Osteocyte (in vitro differentiated cells): Measurements from ENCODE around the gene ASNSD1. TPM values are rescaled to one million over a fixed set of nuclear protein-coding genes. Genes with fewer than 3 reads are reported as not detected.
A peak's percentile ranks its signal among the peaks of the same experiment; 100 is the strongest.
"Not testable (repeated sequence)": the region's sequence is repeated elsewhere in the genome, so short reads cannot be mapped to it uniquely, and the experiment has no call there.

Experiments
- DNase-seq: peaks from one replicate; pipeline ENCODE4 v3.0.0; 2021; ENCODE audit warnings: mixed read lengths; ENCODE audit not compliant: unreplicated experiment; ENCODE audit errors: extremely low spot score
- H3K27ac Mint-ChIP-seq: one replicate; pipeline ENCODE4 v1.8.0; 2021; ENCODE audit warnings: mild to moderate bottlenecking, mixed read lengths; ENCODE audit not compliant: unreplicated experiment
- H3K27me3 Mint-ChIP-seq: one replicate; pipeline ENCODE4 v1.8.0; 2021; ENCODE audit warnings: mixed read lengths; ENCODE audit not compliant: unreplicated experiment
- H3K36me3 Mint-ChIP-seq: one replicate; pipeline ENCODE4 v1.8.0; 2021; ENCODE audit warnings: mixed read lengths; ENCODE audit not compliant: unreplicated experiment
- H3K4me1 Mint-ChIP-seq: one replicate; pipeline ENCODE4 v1.8.0; 2021; ENCODE audit warnings: mixed read lengths; ENCODE audit not compliant: unreplicated experiment
- H3K4me3 Mint-ChIP-seq: one replicate; pipeline ENCODE4 v1.8.0; 2021; ENCODE audit warnings: mild to moderate bottlenecking, moderate library complexity, mixed read lengths; ENCODE audit not compliant: unreplicated experiment
- H3K9me3 Mint-ChIP-seq: one replicate; pipeline ENCODE4 v1.8.0; 2021; ENCODE audit warnings: mixed read lengths; ENCODE audit not compliant: unreplicated experiment
- total RNA-seq: library from RNA; stranded (reverse); gene quantifications from 2 replicates; pipeline ENCODE4 v1.2.1, GENCODE V29; 2021
- TF ChIP-seq, protein P1 (sequence below): fragments of 200-600 bp; sonication (generic); IDR thresholded peaks from 2 replicates; pipeline ENCODE4 v1.5.0; 2021; ENCODE audit warnings: antibody characterized with exemption, mild to moderate bottlenecking, moderate library complexity

The ASNSD1 gene
- total RNA-seq, 1 donor from 2014 or later, result 46.0 TPM

- no peaks in the 10 kb centered on the region for H3K9me3 Mint-ChIP-seq
- peaks cover 17% of the 10 kb centered on the region for H3K36me3 Mint-ChIP-seq
- no peak overlapping the region for H3K4me3 Mint-ChIP-seq
- H3K27me3 Mint-ChIP-seq, result peaks cover 6% of the 10 kb centered on the region
- peaks cover 12% of the 10 kb centered on the region for H3K4me1 Mint-ChIP-seq
- H3K27ac Mint-ChIP-seq, result no peak overlapping the region
- DNase-seq, result no peak
- TF ChIP-seq, protein P1, sequence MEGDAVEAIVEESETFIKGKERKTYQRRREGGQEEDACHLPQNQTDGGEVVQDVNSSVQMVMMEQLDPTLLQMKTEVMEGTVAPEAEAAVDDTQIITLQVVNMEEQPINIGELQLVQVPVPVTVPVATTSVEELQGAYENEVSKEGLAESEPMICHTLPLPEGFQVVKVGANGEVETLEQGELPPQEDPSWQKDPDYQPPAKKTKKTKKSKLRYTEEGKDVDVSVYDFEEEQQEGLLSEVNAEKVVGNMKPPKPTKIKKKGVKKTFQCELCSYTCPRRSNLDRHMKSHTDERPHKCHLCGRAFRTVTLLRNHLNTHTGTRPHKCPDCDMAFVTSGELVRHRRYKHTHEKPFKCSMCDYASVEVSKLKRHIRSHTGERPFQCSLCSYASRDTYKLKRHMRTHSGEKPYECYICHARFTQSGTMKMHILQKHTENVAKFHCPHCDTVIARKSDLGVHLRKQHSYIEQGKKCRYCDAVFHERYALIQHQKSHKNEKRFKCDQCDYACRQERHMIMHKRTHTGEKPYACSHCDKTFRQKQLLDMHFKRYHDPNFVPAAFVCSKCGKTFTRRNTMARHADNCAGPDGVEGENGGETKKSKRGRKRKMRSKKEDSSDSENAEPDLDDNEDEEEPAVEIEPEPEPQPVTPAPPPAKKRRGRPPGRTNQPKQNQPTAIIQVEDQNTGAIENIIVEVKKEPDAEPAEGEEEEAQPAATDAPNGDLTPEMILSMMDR, result no peak
Observed at GRCh38 chr2:189662669-189663226, 1.5 kb downstream of the ASNSD1 start.

DNA sequence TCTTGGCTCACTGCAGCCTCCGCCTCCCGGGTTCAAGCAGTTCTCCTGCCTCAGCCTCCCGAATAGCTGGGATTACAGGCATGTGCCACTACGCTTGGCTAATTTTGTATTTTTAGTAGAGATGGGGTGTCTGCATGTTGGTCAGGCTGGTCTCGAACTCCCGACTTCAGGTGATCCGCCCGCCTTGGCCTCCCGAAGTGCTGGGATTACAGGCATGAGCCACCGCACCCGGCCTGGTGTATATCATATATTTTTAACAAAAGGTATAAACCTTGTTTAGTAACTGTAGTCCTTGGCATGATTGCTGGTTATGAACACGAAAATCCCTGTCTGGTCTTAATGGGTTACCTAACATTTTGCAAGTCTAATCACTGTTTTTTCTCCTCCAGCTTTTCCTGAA lies 2.1 kb downstream of the ASNSD1 start:
- H3K9me3 Mint-ChIP-seq, result not testable (repeated sequence)
- Mint-ChIP-seq H3K36me3 (peaks cover 18% of the 10 kb centered on the region), H3K4me1 (peaks cover 12% of the 10 kb centered on the region)

GRCh38 chr2:189669913-189670312 lies 8.7 kb downstream of the ASNSD1 start:
- peaks cover 43% of the 10 kb centered on the region for H3K36me3 Mint-ChIP-seq
- no peaks in the 10 kb centered on the region for H3K27me3 Mint-ChIP-seq
- DNase-seq, result no peak
- no peak overlapping the region for H3K27ac Mint-ChIP-seq
- no peak overlapping the region for H3K4me3 Mint-ChIP-seq
- peaks cover 15% of the 10 kb centered on the region for H3K4me1 Mint-ChIP-seq
- H3K9me3 Mint-ChIP-seq, result no peaks in the 10 kb centered on the region
- TF ChIP-seq, protein P1, result no peak

More for the DNA sequence above, 2.1 kb downstream of the ASNSD1 start:
- not testable (repeated sequence) for DNase-seq, H3K27ac Mint-ChIP-seq, H3K4me3 Mint-ChIP-seq, H3K27me3 Mint-ChIP-seq

DNA sequence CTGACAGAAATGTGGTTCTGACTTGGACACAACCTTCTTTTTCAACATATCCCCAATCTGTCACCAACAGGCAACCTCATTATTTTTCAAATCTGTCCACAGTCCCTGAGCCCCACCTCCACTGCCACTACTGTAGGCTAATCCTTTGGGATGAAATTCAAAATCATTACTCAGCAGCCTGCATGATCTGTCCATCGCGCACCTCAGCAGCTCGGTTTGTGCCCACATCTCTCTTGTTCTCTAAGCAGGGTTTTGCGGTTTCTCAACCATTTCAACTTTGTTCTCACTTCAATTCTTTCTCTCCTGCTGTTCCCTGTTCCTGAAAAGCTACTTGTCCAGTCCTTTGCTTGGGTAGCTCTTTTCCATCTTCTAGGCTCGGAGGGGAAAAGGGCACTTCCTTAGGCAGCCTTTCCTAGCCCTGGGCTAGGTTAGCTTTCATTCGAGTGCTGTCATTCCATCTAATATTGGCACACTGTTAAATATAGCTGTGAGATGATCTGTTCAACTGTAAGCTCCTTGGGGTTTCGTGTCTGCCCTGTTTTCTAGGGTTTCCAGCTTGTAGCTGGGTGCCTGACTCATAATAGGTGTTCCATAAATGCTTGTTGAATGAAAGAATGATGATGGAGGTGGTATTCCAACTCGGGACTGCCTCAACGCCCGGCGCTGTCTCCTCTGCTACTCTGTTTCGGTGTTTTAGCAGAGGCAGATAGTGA lies 12.6 kb downstream of the ASNSD1 start:
- peaks cover 32% of the 10 kb centered on the region for H3K36me3 Mint-ChIP-seq
- H3K4me3 Mint-ChIP-seq, result peak overlapping the region; percentile 90
- H3K9me3 Mint-ChIP-seq, result peaks cover 15% of the 10 kb centered on the region
- H3K4me1 Mint-ChIP-seq, result peaks cover 23% of the 10 kb centered on the region
- DNase-seq, result no peak
- TF ChIP-seq, protein P1, result no peak
- H3K27ac Mint-ChIP-seq, result peak overlapping the region; percentile 89
- H3K27me3 Mint-ChIP-seq, result no peaks in the 10 kb centered on the region

DNA sequence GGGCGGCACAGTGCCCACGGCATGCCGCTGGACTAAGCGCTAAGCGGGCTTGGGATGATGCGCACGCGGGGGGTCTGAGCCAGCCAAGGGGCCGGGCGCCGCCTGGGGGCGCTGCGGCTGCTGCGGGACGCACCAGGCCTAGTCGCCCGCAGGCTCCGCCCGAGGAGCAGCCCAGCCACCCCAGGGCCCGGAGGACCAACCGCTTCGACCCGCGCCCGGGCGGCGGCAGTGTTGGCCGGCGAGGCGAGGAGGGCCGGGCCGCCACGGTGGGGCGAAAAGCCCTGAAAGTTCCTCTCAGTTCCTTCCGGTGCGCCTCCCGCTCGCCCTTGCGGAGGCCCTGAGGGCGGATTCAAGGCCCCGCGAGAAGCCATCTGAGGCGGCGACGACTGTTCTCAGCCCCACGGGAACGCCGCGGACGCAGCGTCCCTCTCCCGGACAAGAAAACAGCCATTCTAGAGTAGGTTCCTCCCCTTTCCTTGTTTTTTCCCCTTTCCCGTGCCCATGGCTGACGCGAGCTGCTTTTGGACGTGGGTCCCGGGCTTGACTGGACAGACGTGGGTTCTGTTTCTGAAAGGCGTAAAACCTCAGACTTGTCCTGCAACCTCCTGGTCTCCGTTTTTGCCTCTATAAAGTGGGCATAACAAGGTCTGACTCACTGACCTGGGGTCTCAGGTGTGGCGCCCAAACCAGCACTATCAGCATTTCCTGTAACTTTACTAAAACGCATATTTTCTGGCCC lies 13.3 kb downstream of the ASNSD1 start, which contains the start of gene ANKAR:
ANKAR (plus strand) TSS at position 297 of the 739 bp plus-strand sequence. CDS start 1,821 bp downstream, outside the sequence.
- Mint-ChIP-seq H3K36me3 (peaks cover 27% of the 10 kb centered on the region), H3K27ac (peak within 1 kb of the TSS; percentile 97), H3K9me3 (peaks cover 15% of the 10 kb centered on the region)

More for the DNA sequence above, 13.3 kb downstream of the ASNSD1 start, which contains the start of gene ANKAR:
- Mint-ChIP-seq H3K4me3 (peak within 1 kb of the TSS; percentile 90), H3K27me3 (no peaks in the 10 kb centered on the region), H3K4me1 (peaks cover 23% of the 10 kb centered on the region)
- TF ChIP-seq, protein P1, result peak; percentile 82
- peak; percentile 95 for DNase-seq
